ENCODE data around the gene RUFY2.

GRCh38 chr10:68367121-68367520 lies 40.0 kb downstream of the RUFY2 start:
- TF ChIP-seq POLR2A (IDR thresholded peaks at IDR 0.05; ENCODE audit: low read length) (no peak), GATA1 (IDR thresholded peaks at IDR 0.05; ENCODE audit: low read depth, low read length) (no peak)

All from erythroblast (primary cell).